Measurements from ENCODE around the gene SH3GL2. TPM values are rescaled to one million over a fixed set of nuclear protein-coding genes. Genes with fewer than 3 reads are reported as not detected.

Gene SH3GL2
- total and polyA plus RNA-seq, 9 of the 15 experiments (the other 6 are each of a cell fraction or from before 2014, with no cell fraction given), result not detected

DNA sequence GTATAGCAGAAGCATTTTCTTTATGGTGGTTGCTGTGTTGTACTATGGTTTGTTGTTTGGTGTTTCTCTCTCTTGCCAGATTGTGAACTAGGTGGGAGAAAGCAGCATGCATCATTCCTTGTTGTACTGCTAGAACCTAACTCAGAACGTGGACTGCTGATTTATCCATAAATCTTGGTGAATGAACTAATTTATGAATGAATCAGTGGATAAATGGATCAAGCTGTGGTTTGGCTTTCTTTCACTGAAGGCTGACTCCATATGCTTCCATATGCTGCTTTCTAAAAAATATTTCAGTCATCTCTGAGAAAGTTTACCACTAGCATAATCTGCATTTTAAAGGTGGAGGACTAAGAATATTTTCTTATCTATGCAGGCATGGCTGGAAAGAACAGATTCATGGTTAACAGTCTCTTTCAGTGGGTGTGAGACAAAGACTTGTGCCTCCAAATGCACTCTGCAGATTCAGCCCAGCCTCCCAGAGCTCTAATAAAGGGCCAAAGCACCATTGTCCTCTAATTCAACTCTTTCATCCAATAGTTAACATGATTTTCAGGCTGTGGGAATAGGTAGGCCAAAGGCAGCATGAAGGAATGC lies 237.7 kb downstream of the SH3GL2 start:
- Histone ChIP-seq H3K9ac (ENCODE audit: insufficient read depth in 1 of 2, low read depth in 2 of 2, low read length in 2 of 2) (no peak overlapping the region), H3K79me2 (ENCODE audit: control insufficient read depth, insufficient read depth, low read length) (no peaks in the 10 kb centered on the region), H4K20me1 (replicated peaks; ENCODE audit: control insufficient read depth, insufficient read depth, low read length) (no peaks in the 10 kb centered on the region), H2AFZ (ENCODE audit: low read depth, low read length) (no peak overlapping the region), H3K4me3 (no peak overlapping the region), H3K36me3 (ENCODE audit: control insufficient read depth, insufficient read depth, low read length) (no peaks in the 10 kb centered on the region), H3K27me3 (ENCODE audit: control insufficient read depth in 2 of 2, insufficient read depth in 2 of 2, low read length in 2 of 2) (no peaks in the 10 kb centered on the region), H3K9me3 (replicated peaks; ENCODE audit: control insufficient read depth, insufficient read depth, low read depth, low read length) (no peaks in the 10 kb centered on the region), H3K27ac (ENCODE audit: extremely low read depth, low read depth, low read length) (no peak overlapping the region), H3K9me1 (ENCODE audit: control insufficient read depth, insufficient read depth, low read length) (no peaks in the 10 kb centered on the region), H3K4me2 (ENCODE audit: insufficient read depth, low read length) (no peak overlapping the region), H3K4me1 (replicated peaks in 1 of 2; ENCODE audit: control insufficient read depth in 2 of 2, insufficient read depth in 2 of 2, low read length in 2 of 2) (no peaks in the 10 kb centered on the region)
- FAIRE-seq (no peak), DNase-seq (ENCODE audit: extremely low read depth in 1 of 4, low spot score in 3 of 4) (no peak), ATAC-seq (no peak)
- in situ Hi-C loops (cut with MboI) (no loop called here), intact Hi-C loops (cut with micrococcal nuclease) (no loop called here)
- no TSS peak for BruUV-seq (replicated peaks)
- WGBS (ENCODE audit: insufficient coverage, low coverage, missing lambda C conversion rate), result 0% methylated on average over 1 of the region's 1 CpG
- TF ChIP-seq, protein P1, sequence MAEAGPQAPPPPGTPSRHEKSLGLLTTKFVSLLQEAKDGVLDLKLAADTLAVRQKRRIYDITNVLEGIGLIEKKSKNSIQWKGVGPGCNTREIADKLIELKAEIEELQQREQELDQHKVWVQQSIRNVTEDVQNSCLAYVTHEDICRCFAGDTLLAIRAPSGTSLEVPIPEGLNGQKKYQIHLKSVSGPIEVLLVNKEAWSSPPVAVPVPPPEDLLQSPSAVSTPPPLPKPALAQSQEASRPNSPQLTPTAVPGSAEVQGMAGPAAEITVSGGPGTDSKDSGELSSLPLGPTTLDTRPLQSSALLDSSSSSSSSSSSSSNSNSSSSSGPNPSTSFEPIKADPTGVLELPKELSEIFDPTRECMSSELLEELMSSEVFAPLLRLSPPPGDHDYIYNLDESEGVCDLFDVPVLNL (CRISPR knock-in tag; IDR thresholded peaks at IDR 0.05; ENCODE audit: low read depth), result no peak
- no peak for TF ChIP-seq ZZZ3 (IDR thresholded peaks at IDR 0.05)
- no peak for TF ChIP-seq ZNF174 (CRISPR knock-in tag; IDR thresholded peaks at IDR 0.05)
- TF ChIP-seq SMARCA5 (IDR thresholded peaks at IDR 0.05), result no peak
- TF ChIP-seq, protein P2, sequence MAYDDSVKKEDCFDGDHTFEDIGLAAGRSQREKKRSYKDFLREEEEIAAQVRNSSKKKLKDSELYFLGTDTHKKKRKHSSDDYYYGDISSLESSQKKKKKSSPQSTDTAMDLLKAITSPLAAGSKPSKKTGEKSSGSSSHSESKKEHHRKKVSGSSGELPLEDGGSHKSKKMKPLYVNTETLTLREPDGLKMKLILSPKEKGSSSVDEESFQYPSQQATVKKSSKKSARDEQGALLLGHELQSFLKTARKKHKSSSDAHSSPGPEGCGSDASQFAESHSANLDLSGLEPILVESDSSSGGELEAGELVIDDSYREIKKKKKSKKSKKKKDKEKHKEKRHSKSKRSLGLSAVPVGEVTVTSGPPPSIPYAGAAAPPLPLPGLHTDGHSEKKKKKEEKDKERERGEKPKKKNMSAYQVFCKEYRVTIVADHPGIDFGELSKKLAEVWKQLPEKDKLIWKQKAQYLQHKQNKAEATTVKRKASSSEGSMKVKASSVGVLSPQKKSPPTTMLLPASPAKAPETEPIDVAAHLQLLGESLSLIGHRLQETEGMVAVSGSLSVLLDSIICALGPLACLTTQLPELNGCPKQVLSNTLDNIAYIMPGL (CRISPR knock-in tag; IDR thresholded peaks at IDR 0.05), result no peak
- TF ChIP-seq FOXA3 (CRISPR knock-in tag; conservative IDR thresholded peaks at IDR 0.05 in 1 of 2, IDR thresholded peaks at IDR 0.05 in 1 of 2), result no peak
- no peak for TF ChIP-seq ZFPM2 (CRISPR knock-in tag; IDR thresholded peaks at IDR 0.05)
- no peak for TF ChIP-seq ZFP36 (IDR thresholded peaks at IDR 0.05; ENCODE audit: low read depth, low read length, partially characterized antibody)
- no peak for TF ChIP-seq GABPA (tag; conservative IDR thresholded peaks at IDR 0.05; ENCODE audit: low read depth)
- no peak for TF ChIP-seq MXI1 (IDR thresholded peaks at IDR 0.05; ENCODE audit: low read depth, low read length)
- no peak for TF ChIP-seq ILF3 (IDR thresholded peaks at IDR 0.05; ENCODE audit: borderline replicate concordance)
- TF ChIP-seq SUPT5H (IDR thresholded peaks at IDR 0.05), result no peak
- TF ChIP-seq ZNF655 (CRISPR knock-in tag; IDR thresholded peaks at IDR 0.05), result no peak
- TF ChIP-seq ZNF436 (CRISPR knock-in tag; IDR thresholded peaks at IDR 0.05), result no peak
- no peak for TF ChIP-seq MAFG (tag; conservative IDR thresholded peaks at IDR 0.05)
- TF ChIP-seq ZNF766 (CRISPR knock-in tag; conservative IDR thresholded peaks at IDR 0.05), result no peak
- TF ChIP-seq KAT7 (CRISPR knock-in tag; IDR thresholded peaks at IDR 0.05; ENCODE audit: borderline replicate concordance), result no peak
- TF ChIP-seq PHF8 (IDR thresholded peaks at IDR 0.05; ENCODE audit: borderline replicate concordance, low read length), result no peak
- TF ChIP-seq SAFB (IDR thresholded peaks at IDR 0.05; ENCODE audit: borderline replicate concordance, low read depth, low read length), result no peak
- CTCF ChIA-PET (ENCODE audit: low intra/inter-chr PET ratio), result no interaction called here
- POLR2A ChIA-PET, result no interaction called here
